OCI-LY3 (cell line): ENCODE data around the gene CAPN8.

Experiments
- EZH2phosphoT487 ChIP-seq: fragments of 200-600 bp; shearing (Covaris generic); IDR thresholded peaks from 2 replicates; pipeline ENCODE4 v1.6.1; 2018; ENCODE audit warnings: antibody characterized with exemption, mixed run types, low read depth
- TF ChIP-seq, protein P1 (sequence below): fragments of 200-600, 300-600 bp; sonication (generic); IDR thresholded peaks from 2 replicates; pipeline ENCODE4 v1.5.1; 2014; ENCODE audit warnings: antibody characterized with exemption, low read length, low read depth

DNA sequence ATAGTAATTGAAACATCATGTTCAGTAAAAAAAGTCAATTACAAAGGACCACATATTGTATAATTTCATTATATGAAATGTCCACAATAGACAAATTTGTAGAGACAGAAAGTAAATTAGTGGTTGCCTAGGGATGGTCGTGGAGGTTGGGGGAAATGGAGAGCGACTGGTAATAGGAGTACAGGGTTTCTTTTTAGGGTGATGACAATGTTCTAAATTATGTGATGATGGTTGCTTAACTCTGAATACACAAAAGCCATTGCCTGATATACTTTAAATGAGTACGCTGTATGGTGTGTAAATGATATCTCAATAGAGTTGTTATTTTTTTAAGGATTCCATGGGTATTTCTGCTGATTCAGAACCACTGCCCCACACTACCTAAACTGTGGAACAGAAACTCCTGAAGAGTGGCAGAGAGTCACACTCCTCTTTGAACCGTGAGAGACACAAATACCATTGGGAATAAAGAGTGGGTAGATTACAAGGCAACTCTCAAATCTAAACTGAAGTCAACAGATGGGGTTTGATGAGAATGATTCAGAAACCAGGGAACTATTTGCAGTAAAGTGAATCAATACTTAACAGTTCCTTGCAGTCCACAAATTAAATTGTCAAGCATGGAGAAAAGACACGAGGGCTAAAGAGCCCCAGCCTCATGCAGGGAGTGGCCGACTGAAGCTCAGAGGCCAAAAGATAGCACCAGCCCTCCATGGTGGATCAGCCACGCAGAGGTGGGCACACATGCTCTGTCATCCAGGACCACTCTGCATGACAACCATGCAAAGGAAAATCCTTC lies 118.0 kb downstream of the CAPN8 start:
- TF ChIP-seq, protein P1, sequence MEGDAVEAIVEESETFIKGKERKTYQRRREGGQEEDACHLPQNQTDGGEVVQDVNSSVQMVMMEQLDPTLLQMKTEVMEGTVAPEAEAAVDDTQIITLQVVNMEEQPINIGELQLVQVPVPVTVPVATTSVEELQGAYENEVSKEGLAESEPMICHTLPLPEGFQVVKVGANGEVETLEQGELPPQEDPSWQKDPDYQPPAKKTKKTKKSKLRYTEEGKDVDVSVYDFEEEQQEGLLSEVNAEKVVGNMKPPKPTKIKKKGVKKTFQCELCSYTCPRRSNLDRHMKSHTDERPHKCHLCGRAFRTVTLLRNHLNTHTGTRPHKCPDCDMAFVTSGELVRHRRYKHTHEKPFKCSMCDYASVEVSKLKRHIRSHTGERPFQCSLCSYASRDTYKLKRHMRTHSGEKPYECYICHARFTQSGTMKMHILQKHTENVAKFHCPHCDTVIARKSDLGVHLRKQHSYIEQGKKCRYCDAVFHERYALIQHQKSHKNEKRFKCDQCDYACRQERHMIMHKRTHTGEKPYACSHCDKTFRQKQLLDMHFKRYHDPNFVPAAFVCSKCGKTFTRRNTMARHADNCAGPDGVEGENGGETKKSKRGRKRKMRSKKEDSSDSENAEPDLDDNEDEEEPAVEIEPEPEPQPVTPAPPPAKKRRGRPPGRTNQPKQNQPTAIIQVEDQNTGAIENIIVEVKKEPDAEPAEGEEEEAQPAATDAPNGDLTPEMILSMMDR: no peak
- TF ChIP-seq EZH2phosphoT487: no peak
